Keratinocyte (primary cell): Measurements from ENCODE around the gene CLPX.

Source experiments
- CTCF ChIP-seq, 3 experiments: IDR thresholded peaks in 1 of 3; conservative IDR thresholded peaks in 1 of 3; optimal IDR thresholded peaks in 1 of 3; 2 replicates in 2 of 3; 3 replicates in 1 of 3; pipeline versions ENCODE3 to v1.5.1; 2011; ENCODE audit warnings: low read length in 3 of 3, mild to moderate bottlenecking in 3 of 3, moderate library complexity in 2 of 3, control low read depth in 1 of 3, inconsistent platforms in 1 of 3; ENCODE audit not compliant: insufficient read depth in 2 of 3; ENCODE audit errors: extremely low read depth in 1 of 3
- EZH2 ChIP-seq: IDR thresholded peaks from one replicate; pipeline ENCODE4 v1.6.1; 2012; ENCODE audit warnings: inconsistent platforms, mild to moderate bottlenecking, low read length, moderate library complexity

GRCh38 chr15:65175511-65175910, 9.6 kb downstream of the CLPX start:
- TF ChIP-seq EZH2 = no peak
- TF ChIP-seq CTCF (optimal IDR thresholded peaks at IDR 0.05 in 1 of 3, IDR thresholded peaks at IDR 0.05 in 1 of 3, conservative IDR thresholded peaks at IDR 0.05 in 1 of 3; ENCODE audit: extremely low read depth in 1 of 3, insufficient read depth in 2 of 3, low read length in 3 of 3) = no peak
